Anterior cingulate cortex (tissue), 58 donors: ENCODE measurements around the gene PRSS38.
A peak's percentile ranks its signal among the peaks of the same experiment; 100 is the strongest.

Experiments used
- DNase-seq, 58 donors: peaks; one replicate each; lab custom pipeline; 2025; lab: John Stamatoyannopoulos, UW

Gene PRSS38

DNA sequence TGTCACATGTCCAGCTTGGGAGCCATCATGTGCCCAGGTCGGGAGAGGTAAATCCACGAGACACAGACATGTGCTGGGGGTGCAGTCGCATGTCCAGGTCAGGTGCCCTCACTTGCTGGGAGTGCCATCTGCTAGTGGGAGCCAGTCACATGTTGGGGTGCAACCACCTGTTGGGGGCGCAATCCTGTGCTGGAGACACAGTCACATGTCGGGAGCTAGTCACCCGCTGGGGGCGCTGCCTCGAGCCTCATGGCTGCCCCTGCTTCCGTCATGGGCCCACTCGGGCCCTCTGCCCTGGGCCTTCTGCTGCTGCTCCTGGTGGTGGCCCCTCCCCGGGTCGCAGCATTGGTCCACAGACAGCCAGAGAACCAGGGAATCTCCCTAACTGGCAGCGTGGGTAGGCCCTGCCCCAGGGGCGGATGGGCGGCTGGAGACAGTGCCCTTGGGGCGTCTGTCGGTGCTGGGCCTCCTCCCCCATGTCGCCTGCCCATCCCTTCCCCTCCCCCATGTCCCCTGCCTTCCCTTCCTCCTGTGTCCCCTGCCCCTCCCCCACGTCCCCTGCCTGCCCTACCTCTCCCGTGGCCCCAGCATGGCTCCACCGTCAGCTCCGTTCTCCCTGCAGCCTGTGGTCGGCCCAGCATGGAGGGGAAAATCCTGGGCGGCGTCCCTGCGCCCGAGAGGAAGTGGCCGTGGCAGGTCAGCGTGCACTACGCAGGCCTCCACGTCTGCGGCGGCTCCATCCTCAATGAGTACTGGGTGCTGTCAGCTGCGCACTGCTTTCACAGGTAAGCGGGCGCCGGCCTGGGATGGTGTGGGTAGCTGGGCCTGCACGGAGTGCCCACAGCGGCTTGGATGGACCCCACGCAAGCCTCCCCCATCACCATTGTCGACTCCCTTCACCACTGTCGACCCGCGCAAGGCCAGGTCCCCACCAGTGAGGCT, at the start of gene PRSS38:
PRSS38 (plus strand) TSS at position 208 of the 942 bp plus-strand sequence; CDS start at position 250, 42 bp downstream.
- no peak for DNase-seq

DNA sequence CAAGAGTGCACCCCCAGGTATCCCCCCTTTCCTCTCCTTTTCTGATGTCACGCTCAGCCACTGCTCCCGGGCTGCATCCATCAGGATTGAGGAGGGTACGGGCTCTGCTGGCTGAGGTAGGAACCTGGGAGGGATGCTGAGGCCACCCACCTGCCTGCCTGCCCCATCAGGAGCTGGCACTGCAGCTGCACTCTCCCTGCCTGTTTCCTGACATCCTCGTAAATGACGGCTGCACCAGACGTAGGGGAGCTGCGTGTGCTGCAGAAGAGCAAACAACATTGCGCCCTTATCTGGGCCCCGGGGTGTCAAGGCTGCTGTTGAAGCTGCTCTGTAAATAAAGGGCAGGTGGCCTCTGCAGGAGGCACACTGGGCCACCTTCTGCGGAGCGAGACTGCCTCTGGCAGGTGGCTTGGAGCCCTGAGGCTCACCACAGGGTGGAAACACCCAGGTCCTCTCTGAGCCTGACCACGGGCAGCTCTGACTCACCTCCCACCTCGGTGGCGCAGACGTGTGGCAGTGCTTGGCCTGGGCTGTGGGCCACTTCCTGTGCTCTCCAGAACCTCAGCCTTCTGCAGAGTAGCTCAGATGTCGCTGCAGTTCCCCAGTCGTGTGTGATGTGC, 49.4 kb upstream of the PRSS38 start:
- DNase-seq = peak in 1 of 58 donors; percentile 45

DNA sequence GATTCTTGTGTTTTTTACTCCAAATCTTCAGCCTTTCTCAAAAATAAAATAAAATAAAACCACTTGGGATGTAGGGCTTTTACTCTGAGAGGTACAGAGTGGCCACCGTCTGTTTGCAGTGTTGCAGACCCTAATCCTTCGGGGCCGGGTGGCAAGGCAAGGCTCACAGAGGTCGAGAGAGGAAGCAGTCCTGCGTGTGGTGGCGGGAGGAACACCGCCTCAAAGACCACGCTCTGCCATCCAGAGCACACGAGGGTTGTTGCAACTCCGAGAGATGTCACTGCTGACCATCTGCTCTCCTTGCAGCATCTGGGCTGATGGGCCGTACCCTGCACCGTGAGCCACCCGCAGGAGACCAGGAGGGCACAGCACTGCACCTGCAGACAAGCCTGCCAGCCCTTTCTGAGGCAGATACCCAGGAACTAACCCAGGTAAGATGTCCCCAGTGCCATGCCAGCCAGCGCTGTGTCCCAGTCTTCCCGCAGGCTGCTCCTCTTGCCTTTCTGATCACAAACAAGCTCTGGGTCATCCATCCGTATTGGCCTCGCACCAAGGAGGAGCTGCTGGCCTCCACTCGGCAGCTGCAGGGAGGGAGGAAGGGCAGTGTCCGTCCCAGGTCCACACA, 48.7 kb upstream of the PRSS38 start:
- DNase-seq = no peak

DNA sequence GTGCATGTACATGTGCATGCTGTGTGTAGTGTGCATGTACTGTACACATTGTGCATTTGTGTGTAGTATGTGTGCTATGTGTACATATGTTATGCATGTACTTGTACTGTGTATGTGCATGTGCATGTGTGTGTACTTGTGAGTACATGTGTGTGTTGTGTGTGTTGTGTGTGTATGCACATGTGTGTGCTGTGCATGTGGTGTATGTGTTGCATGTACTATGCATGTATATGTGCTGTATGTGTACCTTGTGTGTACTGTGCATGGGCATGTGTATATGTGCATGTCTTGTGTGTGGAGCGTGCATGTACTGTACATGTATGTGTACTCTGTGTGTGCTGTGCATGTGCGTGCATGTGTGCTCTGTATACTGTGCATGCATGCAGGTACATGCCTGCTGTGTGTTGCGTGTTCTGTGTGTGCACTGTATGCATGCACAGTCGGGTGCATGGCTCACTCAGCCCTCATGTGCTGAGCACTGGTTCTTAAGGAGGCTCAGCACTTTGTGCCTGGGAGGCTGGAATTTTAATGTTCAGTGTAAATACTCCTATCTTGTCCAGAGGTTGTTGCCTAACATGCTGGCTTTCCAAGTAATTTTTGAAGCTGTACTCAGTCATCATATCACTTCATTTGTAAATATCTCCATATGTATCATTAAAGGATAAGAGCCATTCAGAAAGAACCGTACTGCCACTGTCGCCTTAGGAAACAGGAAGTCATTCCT, 47.9 kb upstream of the PRSS38 start:
- DNase-seq = no peak

DNA sequence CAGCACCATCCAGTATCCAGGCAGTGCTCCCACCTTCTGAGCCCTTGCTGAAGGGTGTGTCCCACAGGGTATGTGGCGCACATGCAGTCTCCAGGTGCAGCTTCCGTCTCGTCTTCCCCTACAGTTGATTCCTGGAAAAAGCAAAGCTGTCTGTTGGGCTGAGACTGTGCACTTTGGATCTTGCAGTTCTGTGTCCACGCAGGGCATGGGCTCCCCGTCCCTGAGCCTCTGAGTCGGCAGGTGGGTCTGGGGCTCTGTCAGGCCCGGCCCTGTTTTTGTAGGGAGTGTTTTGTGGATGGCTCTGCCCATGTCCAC, 47.4 kb upstream of the PRSS38 start:
- no peak for DNase-seq

DNA sequence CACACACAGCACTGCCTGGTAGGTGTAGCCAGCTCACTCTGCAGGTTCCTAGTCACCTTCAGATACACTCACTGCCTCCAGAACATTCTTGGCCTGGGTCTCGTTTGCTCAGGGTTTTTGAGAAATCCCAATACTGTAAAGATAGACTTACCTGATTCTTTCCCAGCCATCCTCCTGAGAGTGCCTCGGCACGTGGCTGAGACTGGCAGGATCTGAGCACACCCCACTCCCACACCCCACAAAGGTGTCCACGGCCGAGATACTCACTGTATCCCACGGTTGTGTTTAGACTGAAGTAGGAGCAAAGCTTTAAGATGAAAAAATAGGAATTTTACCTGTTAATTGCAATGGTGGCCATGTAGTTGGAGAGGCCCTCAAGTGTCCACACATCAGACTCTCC, 46.8 kb upstream of the PRSS38 start:
- DNase-seq = no peak

DNA sequence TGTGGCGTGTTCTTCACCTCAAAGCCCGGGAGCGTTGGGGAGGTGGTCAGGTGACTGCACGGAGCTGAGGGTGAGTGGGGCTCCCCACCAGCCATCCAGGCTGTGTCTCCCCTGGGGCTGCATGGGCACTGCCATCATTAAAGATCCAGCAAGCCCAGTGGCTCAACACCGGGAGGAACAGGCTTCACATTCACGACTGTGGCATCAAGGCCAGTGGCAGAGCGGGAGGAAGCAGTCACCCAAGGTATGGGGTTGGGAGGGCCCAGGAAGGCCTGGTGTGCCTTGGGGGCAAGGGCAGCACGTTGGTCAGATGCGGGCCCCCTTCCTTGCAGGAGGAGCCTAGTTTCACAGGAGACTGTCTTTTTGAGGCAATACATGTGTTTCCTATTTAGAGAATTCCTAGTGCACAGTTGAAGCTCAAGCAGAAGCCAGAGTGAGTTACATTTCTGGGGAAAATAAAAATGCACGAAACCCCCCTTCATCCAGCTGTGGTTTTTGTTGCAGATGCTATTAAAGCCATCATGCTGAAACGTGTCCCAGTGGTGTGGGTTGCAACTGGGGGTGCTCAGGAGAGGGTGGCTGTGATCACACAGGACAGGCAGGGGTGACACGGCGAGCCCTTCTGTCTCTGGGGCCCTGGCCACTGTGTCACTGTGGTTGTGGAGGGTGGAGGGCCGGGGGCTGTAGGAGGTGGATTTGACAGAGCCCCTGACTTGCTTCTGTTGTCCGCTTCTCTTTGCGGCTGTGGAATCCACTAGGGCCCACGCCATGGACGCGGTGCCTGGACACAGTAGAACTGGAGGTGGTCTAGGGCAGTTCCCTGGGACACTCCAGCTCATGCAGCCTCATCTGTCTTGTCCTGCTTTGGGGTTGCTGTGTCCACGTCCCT, 46.2 kb upstream of the PRSS38 start:
- DNase-seq = no peak

DNA sequence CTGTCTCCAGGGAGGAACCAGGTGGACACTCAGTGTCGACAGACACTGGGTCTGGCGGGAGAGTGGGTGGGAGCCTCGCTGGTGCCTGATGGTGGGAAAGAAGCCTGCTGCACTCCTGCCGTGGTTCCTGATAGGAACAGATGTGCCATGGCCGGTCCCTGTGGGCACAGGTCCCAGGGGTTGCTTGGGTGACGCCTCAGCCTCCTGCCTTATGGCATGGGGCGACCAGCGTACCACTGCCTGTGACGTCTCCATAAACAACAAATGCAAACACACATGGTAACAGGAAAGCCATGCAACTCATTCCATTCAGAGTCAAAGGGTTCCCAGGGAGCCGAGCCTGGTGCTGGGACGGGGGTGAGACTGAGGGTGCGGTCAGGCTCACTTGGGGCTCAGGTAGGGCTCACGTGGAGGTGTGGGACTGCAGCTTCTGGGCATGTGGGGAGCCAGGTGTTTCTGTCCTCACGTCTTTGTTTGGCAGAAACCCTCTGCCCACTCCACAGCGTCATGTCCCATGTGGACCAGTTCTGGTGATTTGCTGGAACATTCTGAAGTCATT, 45.5 kb upstream of the PRSS38 start:
- DNase-seq = no peak

DNA sequence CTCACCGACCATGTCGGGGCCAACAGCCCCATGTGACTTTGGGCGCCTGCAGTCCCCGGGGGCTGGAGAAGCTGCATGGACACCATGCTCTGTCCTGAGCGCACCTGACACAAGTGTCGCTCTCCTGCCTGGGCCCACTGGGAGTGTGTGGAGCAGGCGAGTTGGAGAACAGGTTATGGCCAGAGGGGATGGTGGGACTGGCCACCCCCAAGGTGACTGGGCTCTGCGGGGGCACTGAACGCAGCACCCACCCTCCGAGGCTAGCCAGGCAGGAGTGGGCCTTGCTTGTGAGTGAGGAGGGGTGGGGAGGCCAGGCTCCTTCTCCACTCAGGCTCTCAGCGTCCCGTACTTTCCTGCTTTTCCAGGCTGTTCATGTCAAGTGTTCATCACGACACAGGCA, 44.7 kb upstream of the PRSS38 start:
- DNase-seq = no peak

DNA sequence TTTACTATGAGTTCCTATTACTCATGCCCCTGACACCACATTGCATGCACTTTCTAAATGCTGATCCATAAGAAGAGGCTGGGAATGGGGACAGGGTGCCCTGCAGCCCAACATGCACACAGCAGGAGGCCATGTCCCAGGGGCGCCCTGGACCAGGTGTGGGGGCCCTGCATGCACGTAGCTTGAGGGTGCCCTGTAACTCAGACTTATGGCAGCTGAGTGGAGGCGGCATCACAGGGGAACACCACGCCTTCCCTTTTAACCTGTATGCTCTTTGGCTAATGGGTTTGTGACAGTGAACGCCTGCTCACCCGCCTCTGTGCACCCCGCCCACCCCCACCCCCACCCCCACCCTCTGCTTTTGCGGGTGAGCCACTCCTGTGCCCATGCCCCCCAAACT, 44.1 kb upstream of the PRSS38 start:
- no peak for DNase-seq

DNA sequence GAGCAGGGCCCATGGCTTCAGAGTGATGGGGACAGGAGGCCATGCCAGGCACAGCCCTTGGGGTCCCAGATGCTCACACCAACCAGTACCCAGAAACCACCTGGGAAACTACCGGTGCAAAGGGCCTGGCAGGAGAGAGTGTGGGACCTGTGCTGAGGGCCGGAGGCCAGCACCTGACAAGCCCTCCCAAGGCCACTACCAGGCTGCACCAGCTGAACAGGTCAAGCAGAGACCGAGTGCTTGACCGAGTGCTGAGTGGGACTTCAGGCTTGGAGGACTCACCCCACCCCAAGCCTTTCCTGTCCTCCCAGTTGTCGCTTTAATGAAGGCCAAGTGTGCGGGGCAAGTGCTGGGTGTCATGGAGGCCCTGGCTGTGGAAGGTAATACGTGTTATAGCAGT, 43.7 kb upstream of the PRSS38 start:
- no peak for DNase-seq

DNA sequence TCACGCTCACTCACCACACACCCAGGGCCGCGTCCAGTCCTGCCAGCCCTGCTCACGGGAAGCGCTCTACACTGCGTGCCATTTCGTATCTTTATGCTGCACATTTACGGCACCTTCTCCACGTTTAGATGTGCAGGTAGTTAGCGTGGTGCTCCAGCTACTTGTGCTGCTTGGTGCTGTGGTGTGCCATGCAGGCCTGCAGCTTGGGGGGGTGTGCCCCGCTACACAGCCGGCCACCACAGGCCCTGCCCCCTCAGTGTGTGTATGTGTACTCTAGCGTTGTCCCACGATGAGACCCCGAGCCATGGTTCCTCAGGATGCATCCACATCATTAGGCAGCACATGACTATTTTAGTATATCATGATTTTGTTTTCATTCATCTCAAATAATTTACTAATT, 41.9 kb upstream of the PRSS38 start:
- no peak for DNase-seq

DNA sequence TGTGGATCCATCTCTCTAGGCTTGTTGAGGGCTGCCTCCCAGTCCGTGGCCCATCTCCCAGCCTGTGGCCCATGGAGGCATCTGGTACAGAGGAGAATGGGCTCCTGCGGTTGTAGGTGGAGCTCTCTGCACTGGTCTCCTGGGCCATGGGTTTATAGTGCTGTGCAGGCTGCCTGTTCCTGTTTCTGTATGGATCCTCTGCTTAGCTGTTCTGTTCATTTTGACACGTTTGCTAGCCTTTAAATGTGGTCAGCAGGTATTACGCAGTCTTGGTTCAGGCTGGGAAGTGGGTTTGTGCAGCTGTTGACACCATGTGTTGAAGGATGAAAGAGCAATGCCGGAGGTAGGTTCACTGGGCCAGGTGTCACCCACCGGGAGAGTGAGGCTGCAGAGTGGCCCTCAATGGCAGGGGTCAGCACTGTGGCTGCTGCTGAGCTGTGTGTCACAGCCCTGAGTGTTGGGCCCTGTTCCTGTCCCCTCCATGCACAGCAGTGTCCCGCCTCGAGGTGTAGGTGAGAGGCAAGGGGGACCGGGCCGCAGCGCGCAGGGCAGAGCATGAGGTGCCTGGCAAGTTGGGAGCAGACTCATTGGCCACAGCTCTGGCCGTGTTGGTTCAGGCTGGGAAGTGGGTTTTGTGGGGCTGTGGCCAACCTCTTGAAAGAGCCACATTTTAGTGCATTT, 41.3 kb upstream of the PRSS38 start:
- DNase-seq = no peak

DNA sequence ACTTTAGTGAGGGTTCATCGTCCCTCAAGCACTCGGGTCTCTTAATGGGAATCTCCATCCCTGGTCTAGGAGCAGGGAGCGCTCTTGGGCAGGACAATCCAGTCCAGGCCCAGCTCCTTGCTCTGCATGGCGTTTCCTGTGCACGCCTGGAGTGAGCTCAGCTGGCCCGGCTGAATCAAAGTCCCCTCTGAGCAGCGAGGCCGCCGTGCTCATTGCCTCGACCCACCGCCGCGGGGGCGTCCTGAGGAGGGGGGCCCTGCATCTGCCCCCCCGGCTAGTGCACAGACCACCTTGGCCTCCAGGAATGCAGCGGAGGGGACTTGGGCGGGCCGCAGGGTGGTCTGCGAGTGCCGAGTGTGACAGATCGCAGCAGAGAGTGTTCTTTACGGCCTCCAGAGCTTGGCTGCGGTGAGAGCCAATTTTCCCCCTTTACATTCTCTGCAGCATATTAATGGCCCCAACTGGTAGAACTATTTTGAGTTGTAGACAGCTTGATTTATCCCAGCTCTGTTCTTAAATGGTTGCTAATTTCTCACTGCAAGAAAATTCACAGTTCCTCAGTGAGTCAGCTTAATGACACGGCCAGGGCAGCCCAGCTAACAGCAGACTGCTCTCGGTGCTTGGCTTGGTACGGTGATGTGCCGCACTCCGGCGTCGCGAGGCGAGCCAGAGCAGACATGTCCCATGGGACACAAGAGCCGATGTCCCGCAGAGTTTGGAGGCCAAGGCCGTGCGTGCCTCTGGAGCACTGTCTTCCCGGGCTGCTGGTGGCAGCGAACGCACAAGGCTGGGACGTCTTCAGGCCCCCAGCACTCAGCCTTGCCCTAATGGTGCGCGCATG, 40.4 kb upstream of the PRSS38 start:
- DNase-seq = peak in 2 of 58 donors; percentile 25 to 34

DNA sequence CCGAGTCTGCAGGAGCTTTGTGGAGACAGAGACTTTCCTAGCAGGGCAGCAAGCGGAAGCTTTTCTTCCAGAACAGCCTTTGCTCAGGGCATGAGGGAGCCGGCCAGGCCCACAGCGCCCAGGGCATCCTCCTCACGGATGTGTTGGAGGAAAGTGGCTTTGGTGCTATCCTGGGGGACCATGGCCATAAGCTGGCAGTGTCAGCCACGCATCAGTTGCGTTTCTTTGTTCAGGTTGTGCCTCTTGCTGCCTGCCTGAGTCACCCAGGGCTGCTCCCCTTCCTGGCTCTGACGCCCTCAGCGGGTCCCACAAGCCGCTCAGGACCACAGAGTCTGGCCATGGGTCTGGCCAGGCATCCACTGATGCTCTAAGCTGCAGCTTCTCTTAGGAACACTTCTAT, 39.6 kb upstream of the PRSS38 start:
- DNase-seq = no peak

DNA sequence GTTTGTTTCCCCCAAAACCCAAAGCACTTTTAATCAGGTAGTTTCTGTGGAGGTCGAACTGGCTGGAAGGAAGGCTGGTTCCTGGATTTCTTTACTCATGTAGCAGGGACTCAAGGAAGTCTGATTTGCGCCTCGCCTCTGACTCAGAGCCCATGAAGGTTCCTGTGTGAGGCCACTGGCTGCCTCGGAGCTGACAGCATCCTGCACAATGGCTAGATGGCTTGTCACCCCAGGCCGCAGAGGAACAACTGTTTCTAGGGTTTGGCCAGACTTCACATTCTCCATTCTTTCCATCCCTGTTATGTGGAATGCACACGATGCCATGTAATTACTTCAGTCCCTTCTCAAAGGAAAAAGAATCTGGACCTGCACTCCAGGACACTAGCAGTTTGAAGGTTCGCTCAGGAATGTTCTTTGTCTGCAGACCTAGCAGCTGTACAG, 39.1 kb upstream of the PRSS38 start:
- no peak for DNase-seq

DNA sequence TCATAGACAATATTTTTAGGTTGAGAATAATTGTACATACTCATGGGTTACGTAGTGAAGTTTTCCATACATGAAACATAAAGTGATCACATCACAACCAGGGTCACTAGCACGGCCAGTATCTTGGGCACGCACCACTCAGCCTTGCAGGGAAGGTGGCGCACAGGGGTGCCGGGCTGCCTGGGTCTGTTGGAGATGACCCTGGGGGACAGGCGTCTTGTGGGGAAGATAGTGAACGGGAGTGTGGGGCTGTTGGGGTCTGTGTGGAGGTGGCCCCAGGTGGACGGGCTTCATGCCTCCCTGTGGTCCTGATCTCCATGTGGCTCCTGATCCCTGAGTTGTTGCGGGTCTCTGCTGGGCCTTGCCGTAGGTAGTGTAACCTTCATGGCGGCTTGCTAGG, 38.3 kb upstream of the PRSS38 start:
- no peak for DNase-seq

DNA sequence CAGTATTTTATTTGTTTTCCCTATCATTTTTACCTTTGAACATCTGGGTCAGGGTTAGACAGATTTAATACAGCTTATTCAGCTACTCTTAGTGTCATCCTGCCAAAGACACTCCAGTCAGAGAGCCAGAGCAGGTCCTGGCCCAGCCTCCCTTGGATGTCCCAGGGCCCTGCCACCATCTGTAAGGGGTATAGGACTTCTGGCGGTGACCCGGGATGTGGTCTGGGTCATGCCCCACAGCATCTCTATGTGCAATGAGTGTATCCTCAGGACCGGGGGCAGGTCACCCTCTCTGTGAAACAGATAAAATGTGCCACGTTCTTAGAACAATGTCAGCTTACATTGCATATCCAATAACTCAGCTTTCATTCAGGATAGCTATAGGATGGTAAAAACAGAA, 37.8 kb upstream of the PRSS38 start:
- DNase-seq = no peak
